ENCODE data around the gene AFF3.

DNA sequence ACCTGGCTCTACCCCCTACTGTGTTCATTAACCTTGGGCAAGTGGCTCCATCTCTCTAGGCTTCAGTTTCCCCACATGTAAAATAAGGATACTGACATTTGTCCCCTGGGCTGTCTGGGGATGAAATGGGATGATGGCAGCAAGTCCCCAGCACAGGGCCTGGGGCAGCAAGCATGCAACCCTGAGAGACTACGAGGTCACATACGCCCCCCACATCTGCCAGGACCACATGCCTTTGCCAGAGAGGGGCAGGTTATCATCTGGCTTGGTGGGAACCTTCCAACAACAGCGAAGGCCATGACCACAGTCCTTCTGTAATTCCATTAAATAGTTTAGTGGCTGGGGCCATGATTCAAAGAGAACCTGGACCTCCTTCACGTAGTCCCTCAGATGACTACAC lies 506.7 kb downstream of the AFF3 start:
- TF ChIP-seq HNF4A (conservative IDR thresholded peaks at IDR 0.05): no peak
- TF ChIP-seq, protein P1, sequence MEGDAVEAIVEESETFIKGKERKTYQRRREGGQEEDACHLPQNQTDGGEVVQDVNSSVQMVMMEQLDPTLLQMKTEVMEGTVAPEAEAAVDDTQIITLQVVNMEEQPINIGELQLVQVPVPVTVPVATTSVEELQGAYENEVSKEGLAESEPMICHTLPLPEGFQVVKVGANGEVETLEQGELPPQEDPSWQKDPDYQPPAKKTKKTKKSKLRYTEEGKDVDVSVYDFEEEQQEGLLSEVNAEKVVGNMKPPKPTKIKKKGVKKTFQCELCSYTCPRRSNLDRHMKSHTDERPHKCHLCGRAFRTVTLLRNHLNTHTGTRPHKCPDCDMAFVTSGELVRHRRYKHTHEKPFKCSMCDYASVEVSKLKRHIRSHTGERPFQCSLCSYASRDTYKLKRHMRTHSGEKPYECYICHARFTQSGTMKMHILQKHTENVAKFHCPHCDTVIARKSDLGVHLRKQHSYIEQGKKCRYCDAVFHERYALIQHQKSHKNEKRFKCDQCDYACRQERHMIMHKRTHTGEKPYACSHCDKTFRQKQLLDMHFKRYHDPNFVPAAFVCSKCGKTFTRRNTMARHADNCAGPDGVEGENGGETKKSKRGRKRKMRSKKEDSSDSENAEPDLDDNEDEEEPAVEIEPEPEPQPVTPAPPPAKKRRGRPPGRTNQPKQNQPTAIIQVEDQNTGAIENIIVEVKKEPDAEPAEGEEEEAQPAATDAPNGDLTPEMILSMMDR (IDR thresholded peaks at IDR 0.05; ENCODE audit: low read depth, low read length, missing input control): no peak
- TF ChIP-seq HNF4G (IDR thresholded peaks at IDR 0.05): no peak
- TF ChIP-seq EGR1 (IDR thresholded peaks at IDR 0.05; ENCODE audit: low read depth in 2 of 2): no peak
- TF ChIP-seq TAF1 (conservative IDR thresholded peaks at IDR 0.05): no peak
- no peak for TF ChIP-seq FOXA1 (IDR thresholded peaks at IDR 0.05)
- no peak for TF ChIP-seq FOXA2 (IDR thresholded peaks at IDR 0.05)
- TF ChIP-seq, protein P2, sequence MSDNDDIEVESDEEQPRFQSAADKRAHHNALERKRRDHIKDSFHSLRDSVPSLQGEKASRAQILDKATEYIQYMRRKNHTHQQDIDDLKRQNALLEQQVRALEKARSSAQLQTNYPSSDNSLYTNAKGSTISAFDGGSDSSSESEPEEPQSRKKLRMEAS (IDR thresholded peaks at IDR 0.05): no peak
- TF ChIP-seq REST (IDR thresholded peaks at IDR 0.05): no peak
- TF ChIP-seq GABPA (IDR thresholded peaks at IDR 0.05 in 1 of 2, conservative IDR thresholded peaks at IDR 0.05 in 1 of 2): no peak
- TF ChIP-seq JUND (IDR thresholded peaks at IDR 0.05): no peak

Measured in liver (tissue), 3 donors.